Neural progenitor cell (in vitro differentiated cells): Measurements from ENCODE around the gene COPS9. TPM values are rescaled to one million over a fixed set of nuclear protein-coding genes. Genes with fewer than 3 reads are reported as not detected.

ENCODE experiments used
- DNase-seq: peaks from one replicate; pipeline ENCODE4 v3.0.0-alpha.2; 2016; ENCODE audit warnings: low spot score
- H2AFZ ChIP-seq: fragments of 200-600 bp; sonication (generic); replicated peaks from 2 replicates; pipeline ENCODE4 v1.6.1; 2016; ENCODE audit warnings: antibody characterized with exemption
- H3F3A ChIP-seq: fragments of 200-600 bp; sonication (generic); 2 replicates; pipeline ENCODE4 v1.6.1; 2016; ENCODE audit warnings: antibody characterized with exemption, low read depth
- H3K27ac ChIP-seq: fragments of 200-600 bp; sonication (generic); 2 replicates; pipeline ENCODE4 v1.5.1; 2016; ENCODE audit warnings: mild to moderate bottlenecking
- H3K27me3 ChIP-seq: fragments of 200-600 bp; sonication (generic); 2 replicates; pipeline ENCODE4 v1.6.1; 2016; ENCODE audit warnings: mild to moderate bottlenecking, moderate library complexity
- H3K36me3 ChIP-seq: fragments of 200-600 bp; sonication (generic); 2 replicates; pipeline ENCODE4 v1.5.1; 2016
- H3K4me1 ChIP-seq: fragments of 200-600 bp; sonication (generic); 2 replicates; pipeline ENCODE4 v1.6.1; 2016; ENCODE audit warnings: mixed run types
- H3K4me2 ChIP-seq: fragments of 200-600 bp; sonication (generic); 2 replicates; pipeline ENCODE4 v1.6.1; 2016
- H3K4me3 ChIP-seq: fragments of 200-600 bp; sonication (generic); 2 replicates; pipeline ENCODE4 v1.5.1; 2016
- H3K79me2 ChIP-seq: fragments of 200-600 bp; sonication (generic); 2 replicates; pipeline ENCODE4 v1.6.1; 2016; ENCODE audit warnings: low read depth
- H3K9ac ChIP-seq: fragments of 200-600 bp; sonication (generic); 2 replicates; pipeline ENCODE4 v1.6.1; 2016
- H3K9me3 ChIP-seq: fragments of 200-600 bp; sonication (generic); 2 replicates; pipeline ENCODE4 v1.5.1; 2016; ENCODE audit warnings: low read depth
- H4K20me1 ChIP-seq: fragments of 200-600 bp; sonication (generic); 2 replicates; pipeline ENCODE4 v1.6.1; 2016; ENCODE audit warnings: low read depth
- H3K27ac Mint-ChIP-seq: 3 replicates; pipeline ENCODE4 v1.8.0; 2021; ENCODE audit warnings: mixed read lengths
- H3K27me3 Mint-ChIP-seq: 2 replicates; pipeline ENCODE4 v1.8.0; 2022; ENCODE audit warnings: low read depth, mild to moderate bottlenecking, inconsistent platforms, moderate library complexity, mixed read lengths; ENCODE audit not compliant: insufficient read depth
- H3K36me3 Mint-ChIP-seq: 3 replicates; pipeline ENCODE4 v1.8.0; 2021; ENCODE audit warnings: mixed read lengths
- H3K4me1 Mint-ChIP-seq: 3 replicates; pipeline ENCODE4 v1.8.0; 2021; ENCODE audit warnings: mixed read lengths
- H3K4me3 Mint-ChIP-seq: 3 replicates; pipeline ENCODE4 v1.8.0; 2021; ENCODE audit warnings: mild to moderate bottlenecking, moderate library complexity, mixed read lengths
- H3K9me3 Mint-ChIP-seq: 3 replicates; pipeline ENCODE4 v1.8.0; 2020; ENCODE audit warnings: mixed read lengths
- CTCF ChIP-seq: fragments of 200-600 bp; sonication (generic); IDR thresholded peaks from 2 replicates; pipeline ENCODE4 v1.5.1; 2017; ENCODE audit warnings: antibody characterized with exemption, mild to moderate bottlenecking
- EZH2 ChIP-seq: fragments of 200-600 bp; sonication (generic); IDR thresholded peaks from 2 replicates; pipeline ENCODE4 v1.6.1; 2017; ENCODE audit warnings: antibody characterized with exemption, mild to moderate bottlenecking, moderate library complexity
- EZH2phosphoT487 ChIP-seq: fragments of 200-600 bp; sonication (generic); IDR thresholded peaks from 2 replicates; pipeline ENCODE4 v1.6.1; 2017; ENCODE audit warnings: antibody characterized with exemption
- total RNA-seq: library from RNA; depleted of rRNA; stranded (reverse); fragments of >200 nt; gene quantifications from 2 replicates; pipeline ENCODE4 v1.2.3, GENCODE V29; 2015; ENCODE audit warnings: low replicate concordance

The COPS9 gene
- total RNA-seq, 1 donor from 2014 or later, result 83.9 TPM

GRCh38 chr2:240160291-240161086 lies 24.4 kb upstream of the COPS9 start:
- Mint-ChIP-seq H3K27ac (no peak overlapping the region), H3K27me3 (peaks cover 20% of the 10 kb centered on the region), H3K9me3 (no peaks in the 10 kb centered on the region), H3K36me3 (no peaks in the 10 kb centered on the region), H3K4me1 (peaks cover 12% of the 10 kb centered on the region), H3K4me3 (no peak overlapping the region)
- H3K79me2 ChIP-seq, result no peaks in the 10 kb centered on the region
- H3K27ac ChIP-seq, result no peak overlapping the region
- H3K4me3 ChIP-seq, result no peak overlapping the region
- H3K9ac ChIP-seq, result no peak overlapping the region
- no peaks in the 10 kb centered on the region for H3K9me3 ChIP-seq
- H2AFZ ChIP-seq, result no peak overlapping the region
- no peak overlapping the region for H3K4me2 ChIP-seq
- H3K4me1 ChIP-seq, result peaks cover 11% of the 10 kb centered on the region
- no peaks in the 10 kb centered on the region for H3K36me3 ChIP-seq
- no peaks in the 10 kb centered on the region for H4K20me1 ChIP-seq
- no peak for DNase-seq
- TF ChIP-seq CTCF, result no peak
- no peak for TF ChIP-seq EZH2phosphoT487
- no peak for TF ChIP-seq EZH2
- no peaks in the 10 kb centered on the region for H3K27me3 ChIP-seq
- H3F3A ChIP-seq, result peaks cover 9% of the 10 kb centered on the region

DNA sequence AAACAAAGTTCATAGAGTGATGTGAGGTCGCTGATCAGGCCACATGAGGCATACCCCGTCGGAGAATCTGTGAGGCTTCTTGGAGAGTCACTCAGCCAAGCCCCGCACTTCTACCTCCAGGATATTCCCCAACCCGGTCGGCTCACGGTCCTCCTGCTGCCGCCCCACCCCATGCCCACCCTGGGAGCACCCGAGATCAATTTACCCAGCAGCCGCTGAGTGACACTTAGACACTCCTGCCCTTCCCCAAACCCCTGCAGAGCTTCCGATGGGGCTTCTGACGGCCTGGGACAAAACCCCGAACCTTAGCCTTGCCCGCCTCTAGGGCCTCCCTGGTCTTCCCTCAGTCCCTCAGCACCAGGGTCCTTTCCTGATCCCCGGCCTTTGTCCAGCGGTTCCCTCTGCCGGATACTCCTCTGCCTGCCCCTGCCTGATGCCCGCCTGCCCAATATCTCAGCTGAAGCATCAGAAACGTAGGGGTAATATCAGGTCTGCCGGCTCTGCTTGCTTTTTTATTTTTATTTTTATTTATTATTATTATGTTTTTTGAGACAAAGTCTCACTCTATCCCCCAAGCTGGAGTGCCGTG lies 23.2 kb upstream of the COPS9 start:
- Histone ChIP-seq H3K27me3 (no peaks in the 10 kb centered on the region), H3K4me3 (no peak overlapping the region), H3K9me3 (no peaks in the 10 kb centered on the region), H3K36me3 (no peaks in the 10 kb centered on the region), H3K27ac (no peak overlapping the region), H2AFZ (no peak overlapping the region), H3K9ac (no peak overlapping the region), H4K20me1 (no peaks in the 10 kb centered on the region), H3K79me2 (no peaks in the 10 kb centered on the region), H3K4me2 (no peak overlapping the region), H3K4me1 (peaks cover 22% of the 10 kb centered on the region), H3F3A (peaks cover 18% of the 10 kb centered on the region)
- no peak for DNase-seq
- no peak overlapping the region for H3K4me3 Mint-ChIP-seq
- H3K36me3 Mint-ChIP-seq, result no peaks in the 10 kb centered on the region
- no peak for TF ChIP-seq EZH2phosphoT487
- no peak for TF ChIP-seq EZH2
- no peak for TF ChIP-seq CTCF
- peak overlapping the region; percentile 54 for H3K27ac Mint-ChIP-seq
- no peaks in the 10 kb centered on the region for H3K9me3 Mint-ChIP-seq
- H3K4me1 Mint-ChIP-seq, result peaks cover 22% of the 10 kb centered on the region
- peaks cover 18% of the 10 kb centered on the region for H3K27me3 Mint-ChIP-seq

GRCh38 chr2:240157147-240157470 lies 21.0 kb upstream of the COPS9 start:
- Histone ChIP-seq H4K20me1 (no peaks in the 10 kb centered on the region), H3K9me3 (no peaks in the 10 kb centered on the region), H3K27me3 (peaks cover 10% of the 10 kb centered on the region), H3K4me1 (peaks cover 24% of the 10 kb centered on the region), H3K36me3 (no peaks in the 10 kb centered on the region), H3K4me2 (no peak overlapping the region), H3K4me3 (no peak overlapping the region), H2AFZ (no peak overlapping the region), H3K27ac (no peak overlapping the region), H3K9ac (no peak overlapping the region), H3K79me2 (no peaks in the 10 kb centered on the region), H3F3A (peaks cover 9% of the 10 kb centered on the region)
- H3K9me3 Mint-ChIP-seq, result no peaks in the 10 kb centered on the region
- TF ChIP-seq EZH2 (no peak), CTCF (no peak), EZH2phosphoT487 (no peak)
- no peak for DNase-seq
- H3K27me3 Mint-ChIP-seq, result peaks cover 10% of the 10 kb centered on the region
- H3K4me3 Mint-ChIP-seq, result no peak overlapping the region
- H3K36me3 Mint-ChIP-seq, result no peaks in the 10 kb centered on the region
- H3K27ac Mint-ChIP-seq, result peak overlapping the region; percentile 76
- peaks cover 23% of the 10 kb centered on the region for H3K4me1 Mint-ChIP-seq
